DOHH2 (cell line): ENCODE data around the gene G3BP2.

Source experiments
- H3F3A ChIP-seq: fragments of 200-600 bp; sonication (generic), shearing (Covaris generic); 2 replicates; pipeline ENCODE4 v1.6.0; 2016; ENCODE audit warnings: antibody characterized with exemption, mild to moderate bottlenecking; ENCODE audit not compliant: control insufficient read depth, insufficient read depth
- H3K27ac ChIP-seq: fragments of 200-600 bp; sonication (generic); 2 replicates; pipeline ENCODE4 v1.5.1; 2014; ENCODE audit warnings: low read depth, mild to moderate bottlenecking, low read length, moderate library complexity
- H3K27me3 ChIP-seq: fragments of 200-600 bp; sonication (generic); 2 replicates; pipeline ENCODE4 v1.6.1; 2014; ENCODE audit warnings: mild to moderate bottlenecking, low read length, mixed read lengths; ENCODE audit not compliant: control insufficient read depth
- H3K36me3 ChIP-seq: fragments of 200-600 bp; sonication (generic); 2 replicates; pipeline ENCODE4 v1.6.1; 2014; ENCODE audit warnings: mild to moderate bottlenecking, low read length, moderate library complexity, mixed read lengths; ENCODE audit not compliant: control insufficient read depth
- H3K4me1 ChIP-seq: fragments of 200-600 bp; sonication (generic); 2 replicates; pipeline ENCODE4 v1.6.1; 2014; ENCODE audit warnings: mild to moderate bottlenecking, low read length, mixed read lengths; ENCODE audit not compliant: control insufficient read depth
- H3K4me2 ChIP-seq: fragments of 200-600 bp; sonication (generic); 2 replicates; pipeline ENCODE4 v1.6.0; 2014; ENCODE audit warnings: mild to moderate bottlenecking, low read length, moderate library complexity
- H3K4me3 ChIP-seq: fragments of 200-600 bp; sonication (generic); 2 replicates; pipeline ENCODE4 v1.5.1; 2014; ENCODE audit warnings: mild to moderate bottlenecking, low read length, mixed read lengths
- H3K79me2 ChIP-seq: fragments of 200-600 bp; sonication (generic); 2 replicates; pipeline ENCODE4 v1.6.1; 2014; ENCODE audit warnings: mild to moderate bottlenecking, low read length, mixed read lengths; ENCODE audit not compliant: control insufficient read depth
- H3K9me2 ChIP-seq: fragments of 200-600 bp; sonication (generic); replicated peaks from 2 replicates; pipeline ENCODE4 v1.6.1; 2014; ENCODE audit warnings: mild to moderate bottlenecking, low read length, mixed read lengths; ENCODE audit not compliant: control insufficient read depth
- H3K9me3 ChIP-seq: fragments of 200-600 bp; sonication (generic); 2 replicates; pipeline ENCODE4 v1.6.1; 2014; ENCODE audit warnings: antibody characterized with exemption, low read length, mixed read lengths; ENCODE audit not compliant: control insufficient read depth, insufficient read depth
- H4K20me1 ChIP-seq: fragments of 200-600 bp; sonication (generic); 2 replicates; pipeline ENCODE4 v1.6.0; 2014; ENCODE audit warnings: low read depth, mild to moderate bottlenecking, antibody characterized with exemption, low read length, moderate library complexity; ENCODE audit not compliant: control insufficient read depth, insufficient read depth
- CTCF ChIP-seq: fragments of 200-600 bp; sonication (generic); IDR thresholded peaks from one replicate; pipeline ENCODE4 v1.5.1; 2014; ENCODE audit warnings: antibody characterized with exemption, mild to moderate bottlenecking, low read depth, low read length; ENCODE audit not compliant: poor library complexity, severe bottlenecking
- EZH2phosphoT487 ChIP-seq: fragments of 200-600 bp; sonication (generic); IDR thresholded peaks from 2 replicates; pipeline ENCODE4 v1.6.1; 2017; ENCODE audit warnings: borderline replicate concordance, mild to moderate bottlenecking, antibody characterized with exemption, low read length, moderate library complexity, mixed read lengths

Gene G3BP2

DNA sequence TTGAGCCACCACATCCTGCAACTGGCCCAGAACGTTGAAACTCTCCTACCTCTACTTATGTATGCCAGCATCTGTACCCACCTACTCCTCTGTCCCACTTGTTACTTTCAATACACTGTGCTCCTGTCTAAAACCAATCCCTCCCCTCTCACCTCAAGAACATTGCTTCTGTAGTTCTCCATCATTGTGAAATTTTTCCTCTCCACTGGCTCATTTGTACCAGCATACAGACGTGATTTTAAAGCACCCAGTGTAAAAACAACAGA, 25.7 kb upstream of the G3BP2 start:
- Histone ChIP-seq H3K4me2 (peak overlapping the region; percentile 31; the same call in 1 of the 2 replicates), H3K4me1 (peaks cover 13% of the 10 kb centered on the region), H3K9me2 (no peaks in the 10 kb centered on the region), H3K9me3 (no peaks in the 10 kb centered on the region), H3K36me3 (no peaks in the 10 kb centered on the region), H3K27me3 (no peaks in the 10 kb centered on the region), H3K79me2 (no peaks in the 10 kb centered on the region), H3F3A (peaks cover 9% of the 10 kb centered on the region; the same call in 1 of the 2 replicates), H4K20me1 (no peaks in the 10 kb centered on the region), H3K4me3 (no peak overlapping the region), H3K27ac (no peak overlapping the region)
- TF ChIP-seq CTCF (no peak), EZH2phosphoT487 (no peak)

DNA sequence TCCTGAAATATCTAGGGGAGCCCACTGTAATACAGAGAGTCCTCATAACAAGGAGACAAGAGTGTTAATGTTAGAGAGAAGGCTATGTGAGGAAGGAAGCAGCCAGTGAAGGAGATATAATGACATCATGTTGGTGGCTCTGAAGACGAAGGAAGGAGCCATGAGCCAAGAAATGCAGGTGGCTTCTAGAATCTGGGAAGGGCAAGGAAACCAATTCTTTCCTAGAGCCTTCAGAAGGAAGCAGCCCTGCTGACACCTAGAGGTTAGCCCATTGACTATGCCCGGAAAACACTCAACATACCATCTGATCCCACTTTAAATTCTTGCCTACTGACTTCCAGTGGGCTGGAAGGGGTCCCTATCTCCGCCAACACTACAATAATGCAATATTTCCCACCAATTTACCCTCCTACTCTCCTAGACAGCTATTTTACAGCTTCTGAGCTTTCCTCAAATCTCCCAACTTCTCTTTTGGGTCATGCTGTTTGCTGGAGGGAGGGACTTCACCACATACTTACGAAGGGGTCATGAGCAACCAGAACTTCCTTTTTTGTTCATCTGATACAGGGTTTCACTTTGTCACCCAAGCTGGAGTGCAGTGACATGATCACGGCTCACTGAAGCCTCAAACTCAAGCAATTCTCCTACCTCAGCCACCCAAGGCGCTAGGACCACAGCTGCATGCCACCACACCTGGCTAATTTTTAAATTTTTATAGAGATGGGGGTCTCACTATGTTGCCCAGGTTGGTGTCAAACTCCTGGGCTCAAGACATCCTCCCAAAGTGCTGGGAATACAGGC, 25.2 kb upstream of the G3BP2 start:
- Histone ChIP-seq H3K9me3 (no peaks in the 10 kb centered on the region), H3K79me2 (no peaks in the 10 kb centered on the region), H3K36me3 (no peaks in the 10 kb centered on the region), H3K4me2 (peak overlapping the region; percentile 31), H3K4me3 (peak overlapping the region; percentile 2; the same call in 1 of the 2 replicates), H3F3A (peaks cover 9% of the 10 kb centered on the region; the same call in 1 of the 2 replicates), H3K27me3 (no peaks in the 10 kb centered on the region), H3K9me2 (no peaks in the 10 kb centered on the region), H3K4me1 (peaks cover 13% of the 10 kb centered on the region), H3K27ac (no peak overlapping the region), H4K20me1 (no peaks in the 10 kb centered on the region)
- TF ChIP-seq EZH2phosphoT487 (no peak), CTCF (no peak)

- TF ChIP-seq CTCF (no peak), EZH2phosphoT487 (no peak)
- Histone ChIP-seq H4K20me1 (no peaks in the 10 kb centered on the region), H3K27ac (no peak overlapping the region), H3K9me2 (no peaks in the 10 kb centered on the region), H3K9me3 (no peaks in the 10 kb centered on the region), H3F3A (peaks cover 9% of the 10 kb centered on the region; the same call in 1 of the 2 replicates), H3K79me2 (no peaks in the 10 kb centered on the region), H3K4me2 (no peak overlapping the region), H3K27me3 (no peaks in the 10 kb centered on the region), H3K4me3 (no peak overlapping the region), H3K4me1 (peaks cover 20% of the 10 kb centered on the region), H3K36me3 (no peaks in the 10 kb centered on the region)
These were observed 23.4 kb upstream of the G3BP2 start for GRCh38 chr4:75696581-75696980.
